Activated CD4-positive, alpha-beta T cell treated with anti-CD3 and anti-CD28 coated beads, Interleukin-2, amount 10 ng/mL, durations not matched to agents 24 days and 14 days (primary cell): ENCODE data around the gene DOCK4. TPM values are rescaled to one million over a fixed set of nuclear protein-coding genes. Genes with fewer than 3 reads are reported as not detected.
A peak's percentile ranks its signal among the peaks of the same experiment; 100 is the strongest.

Source experiments
- DNase-seq: peaks from one replicate; pipeline ENCODE4 v3.0.0; 2022
- H3K27ac Mint-ChIP-seq: one replicate; pipeline ENCODE4 v1.8.0; 2022; ENCODE audit warnings: mild to moderate bottlenecking, mixed read lengths
- H3K27me3 Mint-ChIP-seq: one replicate; pipeline ENCODE4 v1.8.0; 2022; ENCODE audit warnings: mixed read lengths
- H3K36me3 Mint-ChIP-seq: one replicate; pipeline ENCODE4 v1.8.0; 2022; ENCODE audit warnings: low read depth, mild to moderate bottlenecking, mixed read lengths
- H3K4me1 Mint-ChIP-seq: one replicate; pipeline ENCODE4 v1.8.0; 2021; ENCODE audit warnings: mixed read lengths
- H3K4me3 Mint-ChIP-seq: one replicate; pipeline ENCODE4 v1.8.0; 2022; ENCODE audit warnings: mild to moderate bottlenecking, moderate library complexity, mixed read lengths
- H3K9me3 Mint-ChIP-seq: one replicate; pipeline ENCODE4 v1.8.0; 2021; ENCODE audit warnings: mixed read lengths
- intact Hi-C: fragments of 100-400 bp; cut with micrococcal nuclease; formaldehyde crosslinking; loops from one replicate; pipeline ENCODE4 v1.15.1; 2023
- total RNA-seq: library from RNA; stranded (reverse); gene quantifications from 2 replicates; pipeline ENCODE4 v1.2.3, GENCODE V29; 2022

DOCK4 gene
- total RNA-seq, 1 donor from 2014 or later = 0.89 TPM

- Mint-ChIP-seq H3K4me1 (no peaks in the 10 kb centered on the region), H3K9me3 (no peaks in the 10 kb centered on the region), H3K4me3 (no peak overlapping the region), H3K27me3 (no peaks in the 10 kb centered on the region), H3K36me3 (no peaks in the 10 kb centered on the region), H3K27ac (no peak overlapping the region)
- no peak for DNase-seq
- intact Hi-C loops = no loop called here
Observed at GRCh38 chr7:111765751-111766643, 440.2 kb downstream of the DOCK4 start.

- no peaks in the 10 kb centered on the region for H3K27me3 Mint-ChIP-seq
- H3K4me1 Mint-ChIP-seq = no peaks in the 10 kb centered on the region
- intact Hi-C loops = no loop called here
Observed at GRCh38 chr7:111763221-111763801, 442.9 kb downstream of the DOCK4 start.

GRCh38 chr7:111762799-111763198 lies 443.4 kb downstream of the DOCK4 start:
- intact Hi-C loops = no loop called here
- H3K9me3 Mint-ChIP-seq = no peaks in the 10 kb centered on the region
- H3K4me3 Mint-ChIP-seq = no peak overlapping the region
- no peak for DNase-seq
- H3K27me3 Mint-ChIP-seq = peaks cover 1% of the 10 kb centered on the region
- H3K4me1 Mint-ChIP-seq = no peaks in the 10 kb centered on the region
- H3K27ac Mint-ChIP-seq = no peak overlapping the region
- no peaks in the 10 kb centered on the region for H3K36me3 Mint-ChIP-seq

More at GRCh38 chr7:111763221-111763801, 442.9 kb downstream of the DOCK4 start:
- Mint-ChIP-seq H3K4me3 (no peak overlapping the region), H3K36me3 (no peaks in the 10 kb centered on the region), H3K27ac (no peak overlapping the region), H3K9me3 (no peaks in the 10 kb centered on the region)
- DNase-seq = no peak

GRCh38 chr7:111762211-111762610 lies 444.0 kb downstream of the DOCK4 start:
- H3K27me3 Mint-ChIP-seq = peaks cover 5% of the 10 kb centered on the region
- intact Hi-C loops = no loop called here
- H3K27ac Mint-ChIP-seq = no peak overlapping the region
- H3K36me3 Mint-ChIP-seq = no peaks in the 10 kb centered on the region
- H3K9me3 Mint-ChIP-seq = no peaks in the 10 kb centered on the region
- no peak for DNase-seq
- H3K4me3 Mint-ChIP-seq = no peak overlapping the region
- no peaks in the 10 kb centered on the region for H3K4me1 Mint-ChIP-seq

- H3K27ac Mint-ChIP-seq = no peak overlapping the region
- H3K27me3 Mint-ChIP-seq = peaks cover 11% of the 10 kb centered on the region
- H3K9me3 Mint-ChIP-seq = no peaks in the 10 kb centered on the region
- H3K4me3 Mint-ChIP-seq = no peak overlapping the region
- H3K4me1 Mint-ChIP-seq = no peaks in the 10 kb centered on the region
- H3K36me3 Mint-ChIP-seq = no peaks in the 10 kb centered on the region
- intact Hi-C loops = no loop called here
- no peak for DNase-seq
Observed at GRCh38 chr7:111760043-111760442, 446.2 kb downstream of the DOCK4 start.

GRCh38 chr7:111758332-111758731 lies 447.9 kb downstream of the DOCK4 start:
- DNase-seq = no peak
- H3K27ac Mint-ChIP-seq = no peak overlapping the region
- intact Hi-C loops = no loop called here
- no peaks in the 10 kb centered on the region for H3K9me3 Mint-ChIP-seq
- no peak overlapping the region for H3K4me3 Mint-ChIP-seq
- H3K4me1 Mint-ChIP-seq = no peaks in the 10 kb centered on the region
- peaks cover 14% of the 10 kb centered on the region for H3K27me3 Mint-ChIP-seq
- no peaks in the 10 kb centered on the region for H3K36me3 Mint-ChIP-seq

GRCh38 chr7:111756687-111757178 lies 449.5 kb downstream of the DOCK4 start:
- Mint-ChIP-seq H3K9me3 (no peaks in the 10 kb centered on the region), H3K27me3 (peaks cover 14% of the 10 kb centered on the region), H3K4me3 (no peak overlapping the region), H3K27ac (no peak overlapping the region), H3K36me3 (no peaks in the 10 kb centered on the region), H3K4me1 (no peaks in the 10 kb centered on the region)
- DNase-seq = no peak
- intact Hi-C loops = no loop called here

- intact Hi-C loops = no loop called here
- Mint-ChIP-seq H3K9me3 (no peaks in the 10 kb centered on the region), H3K27me3 (peaks cover 14% of the 10 kb centered on the region), H3K36me3 (no peaks in the 10 kb centered on the region), H3K27ac (no peak overlapping the region), H3K4me3 (no peak overlapping the region), H3K4me1 (no peaks in the 10 kb centered on the region)
- no peak for DNase-seq
Observed at GRCh38 chr7:111755383-111755782, 450.8 kb downstream of the DOCK4 start.

GRCh38 chr7:111753968-111754367 lies 452.2 kb downstream of the DOCK4 start:
- no peak overlapping the region for H3K27ac Mint-ChIP-seq
- intact Hi-C loops = loop anchor here (2.0 to 5.0 kb wide), 2 partner anchors 658 to 743 kb away; no protein-coding TSS in a partner anchor
- no peak overlapping the region for H3K4me3 Mint-ChIP-seq
- H3K4me1 Mint-ChIP-seq = no peaks in the 10 kb centered on the region
- DNase-seq = no peak
- no peaks in the 10 kb centered on the region for H3K9me3 Mint-ChIP-seq
- H3K36me3 Mint-ChIP-seq = no peaks in the 10 kb centered on the region
- peaks cover 14% of the 10 kb centered on the region for H3K27me3 Mint-ChIP-seq

GRCh38 chr7:111752022-111752582 lies 454.1 kb downstream of the DOCK4 start:
- no peaks in the 10 kb centered on the region for H3K36me3 Mint-ChIP-seq
- H3K9me3 Mint-ChIP-seq = no peaks in the 10 kb centered on the region
- intact Hi-C loops = loop anchor here (2.0 to 5.0 kb wide), 2 partner anchors 660 to 745 kb away; no protein-coding TSS in a partner anchor
- peak; percentile 87 for DNase-seq
- no peak overlapping the region for H3K4me3 Mint-ChIP-seq
- H3K27me3 Mint-ChIP-seq = peaks cover 13% of the 10 kb centered on the region
- H3K27ac Mint-ChIP-seq = no peak overlapping the region
- no peaks in the 10 kb centered on the region for H3K4me1 Mint-ChIP-seq

GRCh38 chr7:111750878-111751277 lies 455.3 kb downstream of the DOCK4 start:
- peaks cover 8% of the 10 kb centered on the region for H3K27me3 Mint-ChIP-seq
- H3K36me3 Mint-ChIP-seq = no peaks in the 10 kb centered on the region
- intact Hi-C loops = loop anchor here (5.0 kb wide), 1 partner anchor 661 kb away; no protein-coding TSS in a partner anchor
- no peaks in the 10 kb centered on the region for H3K9me3 Mint-ChIP-seq
- H3K4me1 Mint-ChIP-seq = no peaks in the 10 kb centered on the region
- no peak overlapping the region for H3K27ac Mint-ChIP-seq
- H3K4me3 Mint-ChIP-seq = no peak overlapping the region
- no peak for DNase-seq

- no peaks in the 10 kb centered on the region for H3K4me1 Mint-ChIP-seq
- intact Hi-C loops = loop anchor here (5.0 kb wide), 1 partner anchor 662 kb away; no protein-coding TSS in a partner anchor
- no peaks in the 10 kb centered on the region for H3K9me3 Mint-ChIP-seq
- no peak overlapping the region for H3K4me3 Mint-ChIP-seq
- H3K27ac Mint-ChIP-seq = no peak overlapping the region
- no peaks in the 10 kb centered on the region for H3K36me3 Mint-ChIP-seq
- peaks cover 7% of the 10 kb centered on the region for H3K27me3 Mint-ChIP-seq
- DNase-seq = no peak
Observed at GRCh38 chr7:111750228-111750627, 456.0 kb downstream of the DOCK4 start.

GRCh38 chr7:111749625-111750024 lies 456.6 kb downstream of the DOCK4 start:
- no peaks in the 10 kb centered on the region for H3K9me3 Mint-ChIP-seq
- peaks cover 7% of the 10 kb centered on the region for H3K27me3 Mint-ChIP-seq
- H3K4me1 Mint-ChIP-seq = no peaks in the 10 kb centered on the region
- intact Hi-C loops = loop anchor here (5.0 kb wide), 1 partner anchor 663 kb away; no protein-coding TSS in a partner anchor
- DNase-seq = no peak
- H3K4me3 Mint-ChIP-seq = no peak overlapping the region
- no peaks in the 10 kb centered on the region for H3K36me3 Mint-ChIP-seq
- H3K27ac Mint-ChIP-seq = no peak overlapping the region

GRCh38 chr7:111747718-111748117 lies 458.5 kb downstream of the DOCK4 start:
- Mint-ChIP-seq H3K36me3 (no peaks in the 10 kb centered on the region), H3K4me3 (no peak overlapping the region), H3K9me3 (no peaks in the 10 kb centered on the region), H3K4me1 (no peaks in the 10 kb centered on the region), H3K27me3 (peaks cover 4% of the 10 kb centered on the region), H3K27ac (no peak overlapping the region)
- intact Hi-C loops = no loop called here
- no peak for DNase-seq
